B cell (primary cell): ENCODE data around the gene WDSUB1. TPM values are rescaled to one million over a fixed set of nuclear protein-coding genes. Genes with fewer than 3 reads are reported as not detected.

Source experiments
- ATAC-seq: fragments of 200-7000 bp; cut with Tn5 transposase; one replicate; pipeline ENCODE4 v1.10.0; 2021; ENCODE audit warnings: low read depth, mild to moderate bottlenecking, moderate number of reproducible peaks, moderate library complexity
- CTCF ChIA-PET: fragments of 350-600 bp; sonication (Branson Sonifier 250); formaldehyde crosslinking; loops from one replicate; lab custom pipeline; 2021; ENCODE audit warnings: antibody characterized with exemption, inconsistent platforms; lab: Charles Lee
- POLR2A ChIA-PET: fragments of 350-600 bp; sonication (Branson Sonifier 250); formaldehyde crosslinking; loops from one replicate; lab custom pipeline; 2021; ENCODE audit warnings: antibody characterized with exemption; lab: Charles Lee
- DNase-seq: peaks from one replicate; pipeline ENCODE4 v3.0.0; 2013
- H2AFZ ChIP-seq: 2 replicates; pipeline ENCODE4 v1.6.1; 2012; ENCODE audit warnings: mild to moderate bottlenecking, low read depth, low read length; ENCODE audit not compliant: insufficient read depth, poor library complexity, severe bottlenecking
- H3K27ac ChIP-seq, 2 donors: 1 replicate in 1 of 2; 2 replicates in 1 of 2; pipeline ENCODE4 v1.5.1; 2012 to 2013; ENCODE audit warnings: low read length in 2 of 2, mild to moderate bottlenecking in 2 of 2, moderate library complexity in 1 of 2
- H3K27me3 ChIP-seq, 4 experiments: fragments of 200-600 bp in 1 of 4; sonication (generic) in 1 of 4; replicated peaks in 1 of 4; 1 replicate in 2 of 4; 2 replicates in 2 of 4; pipeline versions ENCODE4 v1.6.1 to v1.7.0; 2013 to 2016; ENCODE audit warnings: low read length in 3 of 4, mild to moderate bottlenecking in 2 of 4, mixed read lengths in 1 of 4, moderate library complexity in 1 of 4; ENCODE audit not compliant: insufficient read depth in 4 of 4, control insufficient read depth in 3 of 4; ENCODE audit errors: control extremely low read depth in 1 of 4
- H3K36me3 ChIP-seq, 2 experiments: replicated peaks in 1 of 2; 1 replicate in 1 of 2; 2 replicates in 1 of 2; pipeline versions ENCODE4 v1.6.1 to v1.7.1; 2013; ENCODE audit warnings: low read length in 1 of 2; ENCODE audit not compliant: insufficient read depth in 2 of 2, control insufficient read depth in 1 of 2; ENCODE audit errors: control extremely low read depth in 1 of 2, extremely low read depth in 1 of 2
- H3K4me1 ChIP-seq, 2 donors: fragments of 200-600 bp in 1 of 2; sonication (generic) in 1 of 2; 1 replicate in 1 of 2; 2 replicates in 1 of 2; pipeline versions ENCODE4 v1.5.1 to v1.6.1; 2013 to 2017; ENCODE audit warnings: low read length in 2 of 2; ENCODE audit not compliant: control insufficient read depth in 2 of 2, insufficient read depth in 2 of 2
- H3K4me2 ChIP-seq: replicated peaks from 2 replicates; pipeline ENCODE3; 2012; ENCODE audit warnings: mild to moderate bottlenecking, low read depth, low read length; ENCODE audit not compliant: poor library complexity, severe bottlenecking
- H3K4me3 ChIP-seq, 5 experiments: fragments of 200-600 bp in 1 of 5; sonication (generic) in 1 of 5; 1 replicate in 3 of 5; 2 replicates in 2 of 5; pipeline versions ENCODE4 v1.5.1 to v1.7.0; 2011 to 2016; ENCODE audit warnings: low read length in 4 of 5, mild to moderate bottlenecking in 4 of 5, low read depth in 2 of 5, control low read depth in 1 of 5, moderate library complexity in 1 of 5; ENCODE audit not compliant: insufficient read depth in 1 of 5; ENCODE audit errors: control extremely low read depth in 1 of 5, extremely low read depth in 1 of 5
- H3K79me2 ChIP-seq: fragments of 200-600 bp; sonication (generic); one replicate; pipeline ENCODE4 v1.6.0; 2016; ENCODE audit warnings: low read length; ENCODE audit not compliant: control insufficient read depth, insufficient read depth
- H3K9ac ChIP-seq: fragments of 200-600 bp; sonication (generic); 2 replicates; pipeline ENCODE4 v1.6.1; 2017; ENCODE audit warnings: mild to moderate bottlenecking, low read length, moderate library complexity
- H3K9me3 ChIP-seq, 3 donors: one replicate each; pipeline versions ENCODE4 v1.6.1 to v1.7.1; 2013; ENCODE audit warnings: low read length in 2 of 3; ENCODE audit not compliant: control insufficient read depth in 2 of 3, insufficient read depth in 1 of 3; ENCODE audit errors: control extremely low read depth in 1 of 3
- H4K20me1 ChIP-seq: 2 replicates; pipeline ENCODE4 v1.6.0; 2012; ENCODE audit warnings: mild to moderate bottlenecking, low read length; ENCODE audit not compliant: insufficient read depth, control insufficient read depth, poor library complexity, severe bottlenecking
- H3K27ac Mint-ChIP-seq: one replicate; pipeline ENCODE4 v1.8.0; 2021; ENCODE audit warnings: mixed read lengths
- H3K27me3 Mint-ChIP-seq: one replicate; pipeline ENCODE4 v1.8.0; 2021; ENCODE audit warnings: mixed read lengths
- H3K4me1 Mint-ChIP-seq: one replicate; pipeline ENCODE4 v1.8.0; 2021; ENCODE audit warnings: mixed read lengths
- H3K4me3 Mint-ChIP-seq: one replicate; pipeline ENCODE4 v1.8.0; 2021; ENCODE audit warnings: mixed read lengths
- H3K9me3 Mint-ChIP-seq: one replicate; pipeline ENCODE4 v1.8.0; 2022; ENCODE audit warnings: mixed read lengths; ENCODE audit not compliant: insufficient read depth
- EZH2 ChIP-seq: IDR thresholded peaks from 2 replicates; pipeline ENCODE4 v1.6.1; 2012; ENCODE audit warnings: borderline replicate concordance, low read depth, mild to moderate bottlenecking, moderate library complexity, low read length; ENCODE audit not compliant: insufficient read depth, poor library complexity, severe bottlenecking
- WGBS: methylation state at CpG from one replicate; pipeline ENCODE4 v1.1.5; 2013; ENCODE audit warnings: missing lambda C conversion rate; ENCODE audit not compliant: insufficient coverage; 5-methylcytosine and 5-hydroxymethylcytosine counted together
- intact Hi-C: fragments of 100-400 bp; cut with micrococcal nuclease; formaldehyde crosslinking; loops from one replicate; pipeline ENCODE4 v1.10.0; 2022
- polyA plus RNA-seq: library from polyadenylated mRNA; depleted of rRNA; stranded (reverse); fragments of >200 nt; gene quantifications from 2 replicates; pipeline ENCODE4 v1.2.3, GENCODE V29; 2012
- total RNA-seq, 2 donors: library from RNA; stranded (reverse); fragments of 120-200 nt in 1 of 2; gene quantifications; 1 replicate in 1 of 2; 2 replicates in 1 of 2; pipeline versions ENCODE4 v1.2.3 to v1.2.4, GENCODE V29; 2013 to 2022
- TF ChIP-seq, protein P1 (sequence below): fragments of 200-600 bp; IDR thresholded peaks from one replicate; pipeline ENCODE4 v1.8.0; 2022; ENCODE audit warnings: antibody characterized with exemption, mild to moderate bottlenecking

WDSUB1 gene
- total and polyA plus RNA-seq, 2 donors (not counting 1 experiment from before 2014, with no cell fraction given), result 10.8 to 13.6 TPM

DNA sequence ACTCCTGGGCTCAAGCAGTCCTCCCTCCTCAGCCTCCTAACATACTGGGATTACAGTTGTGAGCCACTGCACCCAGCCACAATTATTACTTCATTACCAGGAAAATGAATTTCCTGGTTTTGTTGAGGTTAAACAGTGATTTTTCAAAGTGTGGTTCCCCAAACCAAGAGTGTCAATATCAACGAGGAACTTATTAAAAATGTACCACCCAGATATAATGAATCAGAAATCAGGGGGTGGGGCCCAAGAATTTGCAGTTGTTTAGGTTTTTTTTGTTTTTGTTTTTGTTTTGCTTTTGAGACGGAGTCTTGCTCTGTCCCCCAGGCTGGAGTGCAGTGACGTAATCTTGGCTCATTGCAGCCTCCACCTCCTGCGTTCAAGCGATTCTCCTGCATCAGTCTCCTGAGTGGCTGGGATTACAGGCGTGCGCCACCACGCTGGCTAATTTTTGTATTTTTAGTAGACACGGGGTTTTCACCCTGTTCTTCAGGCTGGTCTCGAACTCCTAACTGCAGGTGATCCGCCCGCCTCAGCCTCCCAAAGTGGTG, 94.1 kb downstream of the WDSUB1 start:
- Histone ChIP-seq H3K9me3 (no peaks in the 10 kb centered on the region), H3K9ac (no peak overlapping the region), H3K79me2 (no peaks in the 10 kb centered on the region), H3K4me1 (no peaks in the 10 kb centered on the region), H3K36me3 (no peaks in the 10 kb centered on the region), H3K27ac (no peak overlapping the region), H2AFZ (no peak overlapping the region), H3K4me2 (no peak overlapping the region), H3K27me3 (no peaks in the 10 kb centered on the region), H4K20me1 (no peaks in the 10 kb centered on the region), H3K4me3 (no peak overlapping the region)
- Mint-ChIP-seq H3K4me3 (no peak overlapping the region), H3K27ac (no peak overlapping the region), H3K27me3 (peaks cover 3% of the 10 kb centered on the region), H3K9me3 (no peaks in the 10 kb centered on the region), H3K4me1 (no peaks in the 10 kb centered on the region)
- ATAC-seq (no peak), DNase-seq (no peak)
- 97% methylated on average over 9 of the region's 12 CpGs for WGBS
- POLR2A ChIA-PET, result no interaction called here
- no peak for TF ChIP-seq EZH2
- TF ChIP-seq, protein P1, sequence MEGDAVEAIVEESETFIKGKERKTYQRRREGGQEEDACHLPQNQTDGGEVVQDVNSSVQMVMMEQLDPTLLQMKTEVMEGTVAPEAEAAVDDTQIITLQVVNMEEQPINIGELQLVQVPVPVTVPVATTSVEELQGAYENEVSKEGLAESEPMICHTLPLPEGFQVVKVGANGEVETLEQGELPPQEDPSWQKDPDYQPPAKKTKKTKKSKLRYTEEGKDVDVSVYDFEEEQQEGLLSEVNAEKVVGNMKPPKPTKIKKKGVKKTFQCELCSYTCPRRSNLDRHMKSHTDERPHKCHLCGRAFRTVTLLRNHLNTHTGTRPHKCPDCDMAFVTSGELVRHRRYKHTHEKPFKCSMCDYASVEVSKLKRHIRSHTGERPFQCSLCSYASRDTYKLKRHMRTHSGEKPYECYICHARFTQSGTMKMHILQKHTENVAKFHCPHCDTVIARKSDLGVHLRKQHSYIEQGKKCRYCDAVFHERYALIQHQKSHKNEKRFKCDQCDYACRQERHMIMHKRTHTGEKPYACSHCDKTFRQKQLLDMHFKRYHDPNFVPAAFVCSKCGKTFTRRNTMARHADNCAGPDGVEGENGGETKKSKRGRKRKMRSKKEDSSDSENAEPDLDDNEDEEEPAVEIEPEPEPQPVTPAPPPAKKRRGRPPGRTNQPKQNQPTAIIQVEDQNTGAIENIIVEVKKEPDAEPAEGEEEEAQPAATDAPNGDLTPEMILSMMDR, result no peak
- CTCF ChIA-PET, result no interaction called here
- intact Hi-C loops, result no loop called here

DNA sequence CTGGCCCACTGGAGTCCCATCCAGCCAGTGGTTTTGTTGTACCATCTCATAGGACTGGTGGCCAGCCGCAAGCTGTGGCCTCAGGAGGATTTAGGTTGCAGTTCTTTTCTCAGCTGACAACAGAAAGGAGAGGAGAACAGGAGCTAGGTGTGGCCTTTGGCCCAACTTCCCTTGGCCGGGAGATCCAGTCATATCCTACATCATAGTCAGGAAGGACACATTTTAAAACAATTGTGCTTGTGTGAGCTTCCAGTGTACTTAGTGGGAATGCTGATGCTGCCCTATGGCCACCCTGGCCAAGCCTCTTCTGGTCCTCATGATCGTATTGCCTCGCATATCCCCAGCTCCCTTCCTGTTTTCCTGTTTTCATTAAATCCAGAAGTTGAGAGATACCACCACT, 98.1 kb downstream of the WDSUB1 start:
- no peak for DNase-seq
- Mint-ChIP-seq H3K27me3 (peaks cover 3% of the 10 kb centered on the region), H3K4me3 (no peak overlapping the region), H3K4me1 (peaks cover 13% of the 10 kb centered on the region), H3K27ac (no peak overlapping the region), H3K9me3 (no peaks in the 10 kb centered on the region)
- peaks cover 3 to 7% of the 10 kb centered on the region in 2 donors for H3K4me1 ChIP-seq
- no peak overlapping the region for H3K27ac ChIP-seq
- CTCF ChIA-PET, result no interaction called here
- no peak overlapping the region for H3K4me3 ChIP-seq
- no peak for TF ChIP-seq EZH2
- TF ChIP-seq, protein P1, result no peak
- no peaks in the 10 kb centered on the region for H4K20me1 ChIP-seq
- 100% methylated on average over 1 of the region's 4 CpGs for WGBS
- POLR2A ChIA-PET, result interaction anchor here (0.6 kb wide), 1 partner anchor 45 kb away, joined by 4 read pairs; no protein-coding TSS in a partner anchor
- H3K4me2 ChIP-seq, result no peak overlapping the region
- no peak for ATAC-seq
- no peaks in the 10 kb centered on the region for H3K79me2 ChIP-seq
- no peak overlapping the region for H3K9ac ChIP-seq
- H3K27me3 ChIP-seq, result no peaks in the 10 kb centered on the region
- no peaks in the 10 kb centered on the region for H3K9me3 ChIP-seq
- H2AFZ ChIP-seq, result no peak overlapping the region
- intact Hi-C loops, result no loop called here
- no peaks in the 10 kb centered on the region for H3K36me3 ChIP-seq
